Measurements from ENCODE around the gene RGL1. TPM values are rescaled to one million over a fixed set of nuclear protein-coding genes. Genes with fewer than 3 reads are reported as not detected.

Gene RGL1
- total RNA-seq, 1 experiment from 2014 or later = 0.92 TPM

GRCh38 chr1:183933528-183934179 lies 128.7 kb downstream of the RGL1 start:
- TF ChIP-seq SIN3A (IDR thresholded peaks at IDR 0.05; ENCODE audit: borderline replicate concordance, insufficient read depth, low read depth, low read length) = no peak
- no peak for TF ChIP-seq TCF7L2 (IDR thresholded peaks at IDR 0.05; ENCODE audit: low read depth, low read length)
- Histone ChIP-seq H3K27me3 (ENCODE audit: control insufficient read depth, insufficient read depth, low read length) (no peaks in the 10 kb centered on the region), H3K4me3 (ENCODE audit: low read depth in 2 of 2, low read length in 2 of 2) (no peak overlapping the region), H3K4me1 (ENCODE audit: control insufficient read depth, insufficient read depth, low read length) (no peaks in the 10 kb centered on the region), H3K27ac (ENCODE audit: low read length) (no peak overlapping the region), H3K9me3 (ENCODE audit: control insufficient read depth, insufficient read depth, low read depth, low read length) (no peaks in the 10 kb centered on the region), H3K36me3 (ENCODE audit: control insufficient read depth, insufficient read depth, low read length) (no peaks in the 10 kb centered on the region)
- no TSS peak for BruUV-seq (replicated peaks)
- in situ Hi-C loops (cut with HindIII; ENCODE audit: low pct_unique_long_range_greater_than_20kb, low sequenced_read_pairs) (no loop called here), intact Hi-C loops (cut with micrococcal nuclease; ENCODE audit: unreplicated experiment) (loop anchor here (10.0 kb wide), 1 partner anchor 291 kb away; no protein-coding TSS in a partner anchor)
- ChIA-PET POLR2A (no interaction called here), CTCF (interaction anchor here (0.5 to 0.6 kb wide), 2 partner anchors 8 to 300 kb away, joined by 3 read pairs; no protein-coding TSS in a partner anchor)
- no peak for DNase-seq (ENCODE audit: low read depth, low spot score)
- ATAC-seq = no peak

GRCh38 chr1:183934314-183934713 lies 129.4 kb downstream of the RGL1 start:
- H3K36me3 ChIP-seq (ENCODE audit: control insufficient read depth, insufficient read depth, low read length) = no peaks in the 10 kb centered on the region
- H3K9me3 ChIP-seq (ENCODE audit: control insufficient read depth, insufficient read depth, low read depth, low read length) = no peaks in the 10 kb centered on the region
- TF ChIP-seq POLR2AphosphoS5 (IDR thresholded peaks at IDR 0.05; ENCODE audit: low read depth, low read length) = no peak
- TF ChIP-seq CTCF (IDR thresholded peaks at IDR 0.05) = no peak
- TF ChIP-seq REST (IDR thresholded peaks at IDR 0.05; ENCODE audit: insufficient read depth in 1 of 2, low read depth in 2 of 2, low read length in 1 of 2) = no peak
- TF ChIP-seq SIN3A (IDR thresholded peaks at IDR 0.05; ENCODE audit: borderline replicate concordance, insufficient read depth, low read depth, low read length) = no peak
- TF ChIP-seq TCF7L2 (IDR thresholded peaks at IDR 0.05; ENCODE audit: low read depth, low read length) = no peak
- no peak overlapping the region for H3K4me3 ChIP-seq (ENCODE audit: low read depth in 2 of 2, low read length in 2 of 2)
- ChIA-PET POLR2A (no interaction called here), CTCF (no interaction called here)
- no peak for DNase-seq (ENCODE audit: low read depth, low spot score)
- H3K27ac ChIP-seq (ENCODE audit: low read length) = no peak overlapping the region
- no peaks in the 10 kb centered on the region for H3K4me1 ChIP-seq (ENCODE audit: control insufficient read depth, insufficient read depth, low read length)
- intact Hi-C loops (cut with micrococcal nuclease; ENCODE audit: unreplicated experiment) (loop anchor here (10.0 kb wide), 1 partner anchor 290 kb away; no protein-coding TSS in a partner anchor), in situ Hi-C loops (cut with HindIII; ENCODE audit: low pct_unique_long_range_greater_than_20kb, low sequenced_read_pairs) (no loop called here)
- BruUV-seq (replicated peaks) = no TSS peak
- no peak for ATAC-seq
- no peaks in the 10 kb centered on the region for H3K27me3 ChIP-seq (ENCODE audit: control insufficient read depth, insufficient read depth, low read length)

DNA sequence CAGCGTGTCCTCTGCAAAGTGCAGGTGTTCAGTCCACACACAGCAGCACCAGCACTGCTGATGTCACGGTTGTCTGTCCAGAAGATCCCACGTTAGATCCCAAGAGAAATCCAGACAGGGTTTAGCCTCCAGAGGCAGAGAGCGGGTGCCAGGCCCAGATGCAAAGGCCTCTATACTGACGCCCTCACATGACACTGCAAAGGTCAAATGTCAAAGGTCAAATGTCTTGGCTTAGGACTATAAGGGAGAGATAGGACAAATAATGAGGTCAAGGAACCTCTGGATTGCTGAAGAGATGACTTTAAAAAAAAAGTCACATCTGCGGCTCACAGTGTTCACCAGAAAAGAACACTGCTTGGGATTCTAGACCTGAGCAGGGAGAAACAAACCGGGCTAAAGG lies 131.1 kb downstream of the RGL1 start:
- Histone ChIP-seq H3K4me3 (ENCODE audit: low read depth in 2 of 2, low read length in 2 of 2) (no peak overlapping the region), H3K4me1 (ENCODE audit: control insufficient read depth, insufficient read depth, low read length) (no peaks in the 10 kb centered on the region), H3K9me3 (ENCODE audit: control insufficient read depth, insufficient read depth, low read depth, low read length) (no peaks in the 10 kb centered on the region), H3K27ac (ENCODE audit: low read length) (no peak overlapping the region), H3K27me3 (ENCODE audit: control insufficient read depth, insufficient read depth, low read length) (no peaks in the 10 kb centered on the region), H3K36me3 (ENCODE audit: control insufficient read depth, insufficient read depth, low read length) (no peaks in the 10 kb centered on the region)
- ChIA-PET POLR2A (no interaction called here), CTCF (no interaction called here)
- no peak for DNase-seq (ENCODE audit: low read depth, low spot score)
- no peak for ATAC-seq
- TF ChIP-seq TCF7L2 (IDR thresholded peaks at IDR 0.05; ENCODE audit: low read depth, low read length) (no peak), CTCF (IDR thresholded peaks at IDR 0.05) (no peak), POLR2AphosphoS5 (IDR thresholded peaks at IDR 0.05; ENCODE audit: low read depth, low read length) (no peak), SIN3A (IDR thresholded peaks at IDR 0.05; ENCODE audit: borderline replicate concordance, insufficient read depth, low read depth, low read length) (no peak), REST (IDR thresholded peaks at IDR 0.05; ENCODE audit: insufficient read depth in 1 of 2, low read depth in 2 of 2, low read length in 1 of 2) (no peak)
- intact Hi-C loops (cut with micrococcal nuclease; ENCODE audit: unreplicated experiment) (loop anchor here (10.0 kb wide), 1 partner anchor 289 kb away; no protein-coding TSS in a partner anchor), in situ Hi-C loops (cut with HindIII; ENCODE audit: low pct_unique_long_range_greater_than_20kb, low sequenced_read_pairs) (no loop called here)
- BruUV-seq (replicated peaks) = no TSS peak
